SK-N-SH treated with all-trans-retinoic acid at 6 μM for 48 hours (cell line): ENCODE measurements around the gene ARF1.

Experiments
- ESRRG ChIP-seq: fragments of 250-450 bp; sonication (Bioruptor Pico); IDR thresholded peaks from 2 replicates; pipeline ENCODE4 v1.6.1; 2021; ENCODE audit warnings: mild to moderate bottlenecking
- SNAI2 ChIP-seq: fragments of 250-450 bp; sonication (Bioruptor Pico); IDR thresholded peaks from 2 replicates; pipeline ENCODE4 v1.5.0; 2020; ENCODE audit warnings: mild to moderate bottlenecking, moderate library complexity
- ZFP3 ChIP-seq: fragments of 250-450 bp; sonication (Bioruptor Pico); IDR thresholded peaks from 2 replicates; pipeline ENCODE4 v1.5.0; 2020; ENCODE audit warnings: mild to moderate bottlenecking, moderate library complexity
- TF ChIP-seq, protein P1 (sequence below): fragments of 250-450 bp; sonication (Bioruptor Pico); IDR thresholded peaks from 2 replicates; pipeline ENCODE4 v1.5.0; 2020; ENCODE audit warnings: mild to moderate bottlenecking, moderate library complexity

DNA sequence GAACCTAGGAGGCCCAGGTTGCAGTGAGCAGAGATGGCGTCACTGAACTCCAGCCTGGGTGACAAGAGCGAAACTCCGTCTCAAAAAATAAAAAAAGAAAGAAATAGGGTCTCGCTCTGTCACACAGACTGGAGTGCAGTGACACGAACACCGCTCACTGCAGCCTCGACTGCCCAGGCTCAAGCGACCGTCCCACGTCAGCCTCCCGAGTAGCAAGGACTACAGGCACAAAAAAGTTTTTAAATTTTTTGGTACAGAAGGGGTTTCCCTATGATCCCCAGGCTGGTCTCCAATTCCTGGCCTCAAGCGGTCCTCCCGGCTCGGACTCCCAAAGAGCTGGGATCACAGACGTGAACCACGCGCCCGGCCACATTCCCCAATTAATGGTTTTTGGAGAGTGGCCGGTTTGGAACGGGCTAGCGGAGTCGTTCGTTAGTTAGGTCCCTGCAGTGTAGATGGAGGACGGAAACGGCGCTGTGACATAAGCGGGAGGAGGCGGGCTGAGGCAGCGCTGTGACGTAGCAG, 57.0 kb downstream of the ARF1 start:
- TF ChIP-seq, protein P1, sequence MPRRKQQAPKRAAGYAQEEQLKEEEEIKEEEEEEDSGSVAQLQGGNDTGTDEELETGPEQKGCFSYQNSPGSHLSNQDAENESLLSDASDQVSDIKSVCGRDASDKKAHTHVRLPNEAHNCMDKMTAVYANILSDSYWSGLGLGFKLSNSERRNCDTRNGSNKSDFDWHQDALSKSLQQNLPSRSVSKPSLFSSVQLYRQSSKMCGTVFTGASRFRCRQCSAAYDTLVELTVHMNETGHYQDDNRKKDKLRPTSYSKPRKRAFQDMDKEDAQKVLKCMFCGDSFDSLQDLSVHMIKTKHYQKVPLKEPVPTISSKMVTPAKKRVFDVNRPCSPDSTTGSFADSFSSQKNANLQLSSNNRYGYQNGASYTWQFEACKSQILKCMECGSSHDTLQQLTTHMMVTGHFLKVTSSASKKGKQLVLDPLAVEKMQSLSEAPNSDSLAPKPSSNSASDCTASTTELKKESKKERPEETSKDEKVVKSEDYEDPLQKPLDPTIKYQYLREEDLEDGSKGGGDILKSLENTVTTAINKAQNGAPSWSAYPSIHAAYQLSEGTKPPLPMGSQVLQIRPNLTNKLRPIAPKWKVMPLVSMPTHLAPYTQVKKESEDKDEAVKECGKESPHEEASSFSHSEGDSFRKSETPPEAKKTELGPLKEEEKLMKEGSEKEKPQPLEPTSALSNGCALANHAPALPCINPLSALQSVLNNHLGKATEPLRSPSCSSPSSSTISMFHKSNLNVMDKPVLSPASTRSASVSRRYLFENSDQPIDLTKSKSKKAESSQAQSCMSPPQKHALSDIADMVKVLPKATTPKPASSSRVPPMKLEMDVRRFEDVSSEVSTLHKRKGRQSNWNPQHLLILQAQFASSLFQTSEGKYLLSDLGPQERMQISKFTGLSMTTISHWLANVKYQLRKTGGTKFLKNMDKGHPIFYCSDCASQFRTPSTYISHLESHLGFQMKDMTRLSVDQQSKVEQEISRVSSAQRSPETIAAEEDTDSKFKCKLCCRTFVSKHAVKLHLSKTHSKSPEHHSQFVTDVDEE = no peak
- no peak for TF ChIP-seq ESRRG
- TF ChIP-seq ZFP3 = no peak
- TF ChIP-seq SNAI2 (CRISPR knock-in tag) = no peak
